Measurements from ENCODE around the gene CLDN11.

CLDN11 gene

DNA sequence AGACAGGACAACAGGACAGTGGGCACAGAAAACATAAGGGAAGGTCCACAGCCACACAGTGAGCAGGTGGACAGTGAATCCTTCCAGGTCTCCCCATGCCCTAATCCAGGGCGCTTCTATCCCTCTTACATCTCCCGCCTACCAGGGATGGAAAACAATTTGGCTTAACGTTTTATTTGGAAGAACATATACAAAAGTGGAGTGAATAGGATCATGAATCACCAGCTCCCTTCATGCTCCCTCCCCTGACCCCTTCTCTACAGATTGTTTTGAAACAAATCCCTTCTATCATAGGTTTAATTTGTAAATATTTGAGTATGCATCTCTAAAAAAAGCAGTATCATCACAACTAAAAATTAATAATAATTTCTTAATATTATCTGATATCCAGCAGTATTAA is 52.5 kb downstream of the CLDN11 start:
- no peaks in the 10 kb centered on the region for H3K36me3 ChIP-seq (ENCODE audit: insufficient read depth, low read length)
- H3K27me3 ChIP-seq (ENCODE audit: insufficient read depth, low read length) = no peaks in the 10 kb centered on the region; the same call in 1 of the 2 replicates
- H3K4me1 ChIP-seq (ENCODE audit: insufficient read depth, low read length, severe bottlenecking) = no peaks in the 10 kb centered on the region
- TF ChIP-seq, protein P1, sequence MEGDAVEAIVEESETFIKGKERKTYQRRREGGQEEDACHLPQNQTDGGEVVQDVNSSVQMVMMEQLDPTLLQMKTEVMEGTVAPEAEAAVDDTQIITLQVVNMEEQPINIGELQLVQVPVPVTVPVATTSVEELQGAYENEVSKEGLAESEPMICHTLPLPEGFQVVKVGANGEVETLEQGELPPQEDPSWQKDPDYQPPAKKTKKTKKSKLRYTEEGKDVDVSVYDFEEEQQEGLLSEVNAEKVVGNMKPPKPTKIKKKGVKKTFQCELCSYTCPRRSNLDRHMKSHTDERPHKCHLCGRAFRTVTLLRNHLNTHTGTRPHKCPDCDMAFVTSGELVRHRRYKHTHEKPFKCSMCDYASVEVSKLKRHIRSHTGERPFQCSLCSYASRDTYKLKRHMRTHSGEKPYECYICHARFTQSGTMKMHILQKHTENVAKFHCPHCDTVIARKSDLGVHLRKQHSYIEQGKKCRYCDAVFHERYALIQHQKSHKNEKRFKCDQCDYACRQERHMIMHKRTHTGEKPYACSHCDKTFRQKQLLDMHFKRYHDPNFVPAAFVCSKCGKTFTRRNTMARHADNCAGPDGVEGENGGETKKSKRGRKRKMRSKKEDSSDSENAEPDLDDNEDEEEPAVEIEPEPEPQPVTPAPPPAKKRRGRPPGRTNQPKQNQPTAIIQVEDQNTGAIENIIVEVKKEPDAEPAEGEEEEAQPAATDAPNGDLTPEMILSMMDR (IDR thresholded peaks at IDR 0.05; ENCODE audit: low read length) = no peak
- no peak for TF ChIP-seq EZH2 (IDR thresholded peaks at IDR 0.05; ENCODE audit: borderline replicate concordance, low read length)
- no peak overlapping the region for H3K4me3 ChIP-seq (ENCODE audit: low read depth, low read length, poor library complexity, severe bottlenecking)
- no peak overlapping the region for H2AFZ ChIP-seq (ENCODE audit: low read length)
- no peak overlapping the region for H3K9ac ChIP-seq (ENCODE audit: low read length)
- no peak overlapping the region for H3K27ac ChIP-seq (ENCODE audit: low read depth, low read length, poor library complexity, severe bottlenecking)
- H3K9me3 ChIP-seq (ENCODE audit: low read length) = no peaks in the 10 kb centered on the region
- no peaks in the 10 kb centered on the region for H4K20me1 ChIP-seq (ENCODE audit: insufficient read depth, low read length)
- no peaks in the 10 kb centered on the region for H3K79me2 ChIP-seq (ENCODE audit: insufficient read depth, low read length)
- H3K4me2 ChIP-seq (ENCODE audit: low read length) = no peak overlapping the region
- H3F3A ChIP-seq (ENCODE audit: insufficient read depth, low read length) = no peaks in the 10 kb centered on the region
- H3K9me2 ChIP-seq (ENCODE audit: low read depth, low read length) = no peaks in the 10 kb centered on the region

DNA sequence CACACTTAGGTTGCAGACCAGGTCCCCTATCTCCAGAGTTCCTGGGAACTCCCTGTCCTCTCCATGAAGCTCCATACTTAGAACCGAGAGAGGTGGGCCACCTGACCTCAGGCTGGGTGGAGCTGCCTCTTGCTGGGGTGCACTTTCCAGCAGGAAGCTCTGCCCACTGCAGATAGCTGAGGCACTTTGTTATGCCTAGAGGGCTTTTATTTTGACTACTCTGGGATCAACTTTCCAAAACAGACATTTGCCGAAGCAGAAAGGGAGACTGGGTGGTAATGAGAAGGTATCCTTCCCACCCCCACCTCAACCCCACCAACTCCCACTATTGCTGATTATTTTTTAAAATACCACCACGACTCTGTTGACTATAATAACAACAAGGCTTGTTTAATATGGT is 54.7 kb downstream of the CLDN11 start:
- Histone ChIP-seq H3K27me3 (ENCODE audit: insufficient read depth, low read length) (peaks cover 4% of the 10 kb centered on the region; the same call in 1 of the 2 replicates), H3K36me3 (ENCODE audit: insufficient read depth, low read length) (no peaks in the 10 kb centered on the region), H3K9me3 (ENCODE audit: low read length) (no peaks in the 10 kb centered on the region), H3K9me2 (ENCODE audit: low read depth, low read length) (no peaks in the 10 kb centered on the region), H2AFZ (ENCODE audit: low read length) (no peak overlapping the region), H4K20me1 (ENCODE audit: insufficient read depth, low read length) (no peaks in the 10 kb centered on the region), H3K4me3 (ENCODE audit: low read depth, low read length, poor library complexity, severe bottlenecking) (no peak overlapping the region), H3K27ac (ENCODE audit: low read depth, low read length, poor library complexity, severe bottlenecking) (no peak overlapping the region), H3F3A (ENCODE audit: insufficient read depth, low read length) (no peaks in the 10 kb centered on the region), H3K4me2 (ENCODE audit: low read length) (no peak overlapping the region), H3K4me1 (ENCODE audit: insufficient read depth, low read length, severe bottlenecking) (no peaks in the 10 kb centered on the region), H3K9ac (ENCODE audit: low read length) (no peak overlapping the region), H3K79me2 (ENCODE audit: insufficient read depth, low read length) (no peaks in the 10 kb centered on the region)
- TF ChIP-seq, protein P1 (IDR thresholded peaks at IDR 0.05; ENCODE audit: low read length) = no peak
- no peak for TF ChIP-seq EZH2 (IDR thresholded peaks at IDR 0.05; ENCODE audit: borderline replicate concordance, low read length)

DNA sequence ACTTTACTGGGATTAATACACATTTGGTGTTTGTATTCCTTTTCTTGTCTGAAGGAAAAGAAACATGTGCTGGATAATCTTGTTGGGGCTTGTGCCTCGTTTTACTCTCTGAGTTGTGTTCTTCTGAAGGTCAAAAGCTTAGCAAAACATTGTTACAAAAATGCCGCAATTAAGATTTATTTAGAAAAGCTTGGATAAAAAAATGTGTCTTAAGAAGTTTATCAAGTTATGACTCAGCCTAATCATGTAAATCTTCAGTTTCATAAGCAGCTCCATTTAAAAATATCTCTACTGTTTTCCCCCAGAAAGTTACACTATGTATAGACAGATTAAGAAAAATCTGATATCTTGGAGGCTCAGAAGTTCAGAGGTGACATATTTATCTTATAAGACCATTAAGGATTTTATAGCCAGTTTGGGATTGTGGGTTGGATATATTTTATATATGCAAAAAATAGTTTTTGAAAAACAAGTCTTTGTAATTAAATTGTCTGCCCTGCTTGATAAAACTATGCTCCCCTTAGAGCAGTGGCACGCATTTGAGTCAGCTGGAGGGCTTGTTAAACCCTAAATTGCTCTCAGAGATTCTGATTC is 56.5 kb downstream of the CLDN11 start:
- no peak overlapping the region for H3K4me2 ChIP-seq (ENCODE audit: low read length)
- peaks cover 4% of the 10 kb centered on the region; the same call in 1 of the 2 replicates for H3K27me3 ChIP-seq (ENCODE audit: insufficient read depth, low read length)
- H3F3A ChIP-seq (ENCODE audit: insufficient read depth, low read length) = no peaks in the 10 kb centered on the region
- no peaks in the 10 kb centered on the region for H3K36me3 ChIP-seq (ENCODE audit: insufficient read depth, low read length)
- no peak overlapping the region for H2AFZ ChIP-seq (ENCODE audit: low read length)
- no peak overlapping the region for H3K27ac ChIP-seq (ENCODE audit: low read depth, low read length, poor library complexity, severe bottlenecking)
- H4K20me1 ChIP-seq (ENCODE audit: insufficient read depth, low read length) = no peaks in the 10 kb centered on the region
- no peak overlapping the region for H3K4me3 ChIP-seq (ENCODE audit: low read depth, low read length, poor library complexity, severe bottlenecking)
- H3K9me2 ChIP-seq (ENCODE audit: low read depth, low read length) = no peaks in the 10 kb centered on the region
- H3K4me1 ChIP-seq (ENCODE audit: insufficient read depth, low read length, severe bottlenecking) = no peaks in the 10 kb centered on the region
- H3K9ac ChIP-seq (ENCODE audit: low read length) = no peak overlapping the region
- H3K79me2 ChIP-seq (ENCODE audit: insufficient read depth, low read length) = no peaks in the 10 kb centered on the region
- TF ChIP-seq, protein P1 (IDR thresholded peaks at IDR 0.05; ENCODE audit: low read length) = no peak
- TF ChIP-seq EZH2 (IDR thresholded peaks at IDR 0.05; ENCODE audit: borderline replicate concordance, low read length) = no peak
- no peaks in the 10 kb centered on the region for H3K9me3 ChIP-seq (ENCODE audit: low read length)

Data from OCI-LY1 (cell line).